ENCODE measurements around the gene TAAR9.

DNA sequence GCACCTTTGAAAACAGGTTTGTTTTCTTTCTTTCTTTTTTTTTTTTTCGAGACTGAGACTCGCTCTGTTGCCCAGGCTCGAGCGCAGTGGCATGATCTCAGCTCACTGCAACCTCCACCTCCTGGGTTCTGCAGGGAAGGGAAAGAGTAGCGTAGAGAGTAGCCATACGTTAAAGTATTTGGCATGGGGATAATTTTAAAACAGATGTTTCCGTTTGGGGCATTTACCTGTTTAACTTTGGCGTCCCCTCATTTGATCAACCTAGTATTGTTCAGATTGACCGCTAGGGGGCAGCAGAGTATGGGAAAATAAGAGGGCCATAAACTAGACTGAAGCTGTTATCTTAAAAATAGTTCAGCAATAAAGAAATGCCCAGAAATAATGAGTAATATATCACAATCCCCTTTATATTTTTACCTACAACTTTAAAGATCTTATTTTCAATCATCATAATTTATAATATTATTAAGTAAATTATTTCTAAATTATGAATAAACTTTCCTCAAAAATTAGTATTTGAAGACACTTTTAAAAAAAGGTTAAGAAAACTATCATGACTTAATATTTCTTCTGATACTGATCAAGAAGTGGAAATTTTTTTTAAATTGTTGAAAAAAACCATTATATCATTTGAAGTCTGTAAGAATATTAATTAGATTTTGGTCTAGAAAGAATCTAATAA is 7.6 kb upstream of the TAAR9 start:
- TF ChIP-seq, protein P1, sequence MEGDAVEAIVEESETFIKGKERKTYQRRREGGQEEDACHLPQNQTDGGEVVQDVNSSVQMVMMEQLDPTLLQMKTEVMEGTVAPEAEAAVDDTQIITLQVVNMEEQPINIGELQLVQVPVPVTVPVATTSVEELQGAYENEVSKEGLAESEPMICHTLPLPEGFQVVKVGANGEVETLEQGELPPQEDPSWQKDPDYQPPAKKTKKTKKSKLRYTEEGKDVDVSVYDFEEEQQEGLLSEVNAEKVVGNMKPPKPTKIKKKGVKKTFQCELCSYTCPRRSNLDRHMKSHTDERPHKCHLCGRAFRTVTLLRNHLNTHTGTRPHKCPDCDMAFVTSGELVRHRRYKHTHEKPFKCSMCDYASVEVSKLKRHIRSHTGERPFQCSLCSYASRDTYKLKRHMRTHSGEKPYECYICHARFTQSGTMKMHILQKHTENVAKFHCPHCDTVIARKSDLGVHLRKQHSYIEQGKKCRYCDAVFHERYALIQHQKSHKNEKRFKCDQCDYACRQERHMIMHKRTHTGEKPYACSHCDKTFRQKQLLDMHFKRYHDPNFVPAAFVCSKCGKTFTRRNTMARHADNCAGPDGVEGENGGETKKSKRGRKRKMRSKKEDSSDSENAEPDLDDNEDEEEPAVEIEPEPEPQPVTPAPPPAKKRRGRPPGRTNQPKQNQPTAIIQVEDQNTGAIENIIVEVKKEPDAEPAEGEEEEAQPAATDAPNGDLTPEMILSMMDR (optimal IDR thresholded peaks at IDR 0.05 in 1 of 3, IDR thresholded peaks at IDR 0.05 in 1 of 3, conservative IDR thresholded peaks at IDR 0.05 in 1 of 3; ENCODE audit: extremely low read depth in 1 of 3, insufficient read depth in 2 of 3, low read length in 3 of 3) = peak; percentile 51 to 62 (median 58)
- no peak for TF ChIP-seq EZH2 (IDR thresholded peaks at IDR 0.05; ENCODE audit: low read length)
